Measurements from ENCODE around the gene MAGI2.

Gene MAGI2

GRCh38 chr7:79298145-79298760 lies 155.2 kb downstream of the MAGI2 start:
- DNase-seq = no peak

GRCh38 chr7:79296553-79297320 lies 156.7 kb downstream of the MAGI2 start:
- DNase-seq = no peak

- no peak for DNase-seq
Observed at GRCh38 chr7:79293655-79294142, 159.8 kb downstream of the MAGI2 start.

GRCh38 chr7:79292834-79293233 lies 160.6 kb downstream of the MAGI2 start:
- DNase-seq = no peak

- DNase-seq = no peak
Observed at GRCh38 chr7:79291498-79291865, 162.0 kb downstream of the MAGI2 start.

- no peak for DNase-seq
Observed at GRCh38 chr7:79290841-79291497, 162.5 kb downstream of the MAGI2 start.

- DNase-seq = no peak
Observed at GRCh38 chr7:79290398-79290797, 163.1 kb downstream of the MAGI2 start.

- no peak for DNase-seq
Observed at GRCh38 chr7:79288655-79289054, 164.8 kb downstream of the MAGI2 start.

- DNase-seq = no peak
Observed at GRCh38 chr7:79287981-79288380, 165.5 kb downstream of the MAGI2 start.

GRCh38 chr7:79286181-79286580 lies 167.3 kb downstream of the MAGI2 start:
- DNase-seq = no peak

GRCh38 chr7:79285756-79286155 lies 167.7 kb downstream of the MAGI2 start:
- DNase-seq = no peak

GRCh38 chr7:79284211-79284610 lies 169.3 kb downstream of the MAGI2 start:
- no peak for DNase-seq

GRCh38 chr7:79282882-79283602 lies 170.4 kb downstream of the MAGI2 start:
- DNase-seq = no peak

- no peak for DNase-seq
Observed at GRCh38 chr7:79282070-79282694, 171.3 kb downstream of the MAGI2 start.

GRCh38 chr7:79281426-79281825 lies 172.0 kb downstream of the MAGI2 start:
- DNase-seq = no peak

- DNase-seq = no peak
Observed at GRCh38 chr7:79272938-79273337, 180.5 kb downstream of the MAGI2 start.

GRCh38 chr7:79272066-79272669 lies 181.3 kb downstream of the MAGI2 start:
- DNase-seq = no peak

- DNase-seq = no peak
Observed at GRCh38 chr7:79268730-79269129, 184.7 kb downstream of the MAGI2 start.

- no peak for DNase-seq
Observed at GRCh38 chr7:79258826-79259225, 194.6 kb downstream of the MAGI2 start.

GRCh38 chr7:79257959-79258358 lies 195.5 kb downstream of the MAGI2 start:
- no peak for DNase-seq

GRCh38 chr7:79245623-79246249 lies 207.7 kb downstream of the MAGI2 start:
- no peak for DNase-seq

GRCh38 chr7:79244482-79244881 lies 209.0 kb downstream of the MAGI2 start:
- DNase-seq = no peak
